Lower leg skin (tissue), 4 donors: ENCODE data around the gene LRFN2. TPM values are rescaled to one million over a fixed set of nuclear protein-coding genes. Genes with fewer than 3 reads are reported as not detected.

Experiments used
- DNase-seq, 2 donors: peaks; one replicate each; pipeline ENCODE4 v3.0.0-alpha.2; 2019; ENCODE audit warnings: low spot score in 2 of 2
- H3K4me3 ChIP-seq: fragments of 200-600 bp; sonication (generic); 2 replicates; pipeline ENCODE4 v1.5.1; 2017; ENCODE audit warnings: mild to moderate bottlenecking, low read depth; ENCODE audit not compliant: poor library complexity, severe bottlenecking
- CTCF ChIP-seq, 3 donors: fragments of 450-650 bp; IDR thresholded peaks; one replicate each; pipeline ENCODE4 v1.5.1; 2016; ENCODE audit warnings: antibody characterized with exemption in 3 of 3, mild to moderate bottlenecking in 3 of 3, moderate library complexity in 2 of 3
- POLR2A ChIP-seq, 2 donors: fragments of 450-650 bp; IDR thresholded peaks; one replicate each; pipeline ENCODE4 v1.6.1; 2016 to 2017; ENCODE audit warnings: antibody characterized with exemption in 2 of 2, mild to moderate bottlenecking in 1 of 2, moderate library complexity in 1 of 2
- WGBS, 2 donors: methylation state at CpG; one replicate each; pipeline ENCODE4 v1.1.5; 2018; 5-methylcytosine and 5-hydroxymethylcytosine counted together
- intact Hi-C: fragments of 100-400 bp; cut with DNase I; formaldehyde crosslinking; loops from one replicate; pipeline ENCODE4 v1.15.0; 2023; ENCODE audit warnings: low total_unique reads
- total RNA-seq, 4 donors: library from RNA; depleted of rRNA; stranded (reverse); fragments of >200 nt; gene quantifications; one replicate each; pipeline ENCODE4 v1.1.0, GENCODE V29; 2016

The LRFN2 gene
- under 1 TPM in 1 of 4 donors, not detected in 3; 0.10 TPM for total RNA-seq

DNA sequence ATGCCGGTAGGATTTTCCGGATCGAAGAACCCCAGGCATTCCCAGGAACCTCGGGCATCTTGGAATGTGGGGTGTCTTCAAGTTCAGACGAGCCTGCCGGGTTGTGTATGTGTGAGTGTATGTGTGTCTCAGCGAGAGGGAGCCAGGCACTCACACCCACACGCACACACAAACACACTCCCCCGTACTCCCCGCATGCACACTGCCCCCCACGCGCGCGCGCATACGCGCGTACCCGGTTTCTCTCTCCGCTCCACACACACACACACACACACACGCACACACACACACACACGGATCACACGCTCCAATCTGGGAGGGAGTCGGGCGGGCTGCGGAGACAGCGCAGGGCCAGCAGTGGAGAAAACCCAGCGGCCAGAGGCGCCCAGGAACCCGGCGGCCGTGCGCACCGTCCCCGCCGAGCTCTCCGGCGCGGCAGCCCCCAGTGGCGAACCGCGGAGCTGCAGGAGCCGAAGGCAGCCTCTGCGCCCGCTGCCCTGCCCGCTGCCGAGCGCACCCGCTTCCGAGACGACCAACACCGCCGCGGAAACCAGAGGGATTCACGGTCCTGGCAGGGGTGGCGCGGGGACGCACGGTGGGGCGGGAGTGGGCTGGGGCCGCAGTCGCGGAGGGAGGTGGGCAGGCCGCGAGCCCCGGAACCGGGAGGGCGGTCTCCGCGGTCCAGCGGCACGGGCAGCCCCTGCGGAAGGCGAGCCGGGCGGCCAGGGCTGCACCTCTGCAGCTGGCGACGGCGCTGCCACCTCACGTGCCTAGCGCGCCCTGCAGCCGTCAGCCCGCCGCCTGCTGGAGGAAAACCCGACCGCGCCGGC is at the start of gene LRFN2:
Gene LRFN2 (minus strand): TSS at position 125 of the 830 bp plus-strand sequence.
- intact Hi-C loops: loop anchor here (5.0 kb wide), 1 partner anchor 260 kb away; no protein-coding TSS in a partner anchor
- TF ChIP-seq CTCF (IDR thresholded peaks at IDR 0.05): no peak
- peak within 1 kb of the TSS; percentile 15 for H3K4me3 ChIP-seq
- peak; percentile 24 to 93 for DNase-seq
- 1% methylated on average over 38 to 50 of the region's 89 CpGs for WGBS, 2 donors

GRCh38 chr6:40634429-40634828 is 47.3 kb upstream of the LRFN2 start:
- DNase-seq: peak in 1 of 2 donors; percentile 62
- WGBS, 2 donors: 66 to 70% methylated on average over 3 of the region's 3 CpGs
- H3K4me3 ChIP-seq: no peak overlapping the region
- no peak for TF ChIP-seq POLR2A (IDR thresholded peaks at IDR 0.05)
- TF ChIP-seq CTCF (IDR thresholded peaks at IDR 0.05): no peak
- intact Hi-C loops: no loop called here

GRCh38 chr6:40631744-40632143 is 44.6 kb upstream of the LRFN2 start:
- DNase-seq: no peak
- no peak for TF ChIP-seq CTCF (IDR thresholded peaks at IDR 0.05)
- no peak for TF ChIP-seq POLR2A (IDR thresholded peaks at IDR 0.05)
- intact Hi-C loops: no loop called here
- WGBS, 2 donors: 56 to 63% methylated on average over 7 of the region's 7 CpGs
- no peak overlapping the region for H3K4me3 ChIP-seq

DNA sequence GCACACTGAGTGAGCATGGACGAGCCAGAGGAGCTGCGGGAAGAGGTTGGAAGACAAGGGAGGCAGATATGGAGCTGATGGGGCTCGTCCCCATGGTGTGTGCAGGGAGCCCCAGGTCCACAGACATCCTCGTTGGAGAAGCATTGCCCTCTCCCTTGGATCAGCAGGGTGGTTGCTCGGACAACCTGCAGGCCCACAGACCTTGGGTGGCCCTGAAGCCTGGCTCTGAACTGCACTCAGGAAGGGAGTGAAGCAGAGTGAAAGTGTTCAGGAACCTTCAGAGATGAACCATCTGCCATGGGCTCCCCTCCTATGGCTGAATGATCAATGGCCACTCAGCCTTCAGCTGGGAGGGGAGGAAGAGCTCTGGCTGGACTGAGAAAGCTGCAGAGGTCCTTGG is 43.3 kb upstream of the LRFN2 start:
- intact Hi-C loops: no loop called here
- WGBS, 2 donors: 65 to 78% methylated on average over 5 of the region's 5 CpGs

GRCh38 chr6:40630051-40630450 is 42.9 kb upstream of the LRFN2 start:
- TF ChIP-seq CTCF (IDR thresholded peaks at IDR 0.05): no peak
- no peak for TF ChIP-seq POLR2A (IDR thresholded peaks at IDR 0.05)
- 58 to 70% methylated on average over 5 to 6 of the region's 6 CpGs for WGBS, 2 donors
- peak in 1 of 2 donors; percentile 45 for DNase-seq
- intact Hi-C loops: no loop called here
- no peak overlapping the region for H3K4me3 ChIP-seq

More for the DNA sequence above, 43.3 kb upstream of the LRFN2 start:
- no peak overlapping the region for H3K4me3 ChIP-seq
- peak in 1 of 2 donors; percentile 53 for DNase-seq
- TF ChIP-seq POLR2A (IDR thresholded peaks at IDR 0.05) (no peak), CTCF (IDR thresholded peaks at IDR 0.05) (no peak)
